ENCODE measurements around the gene VAPA.

VAPA gene

DNA sequence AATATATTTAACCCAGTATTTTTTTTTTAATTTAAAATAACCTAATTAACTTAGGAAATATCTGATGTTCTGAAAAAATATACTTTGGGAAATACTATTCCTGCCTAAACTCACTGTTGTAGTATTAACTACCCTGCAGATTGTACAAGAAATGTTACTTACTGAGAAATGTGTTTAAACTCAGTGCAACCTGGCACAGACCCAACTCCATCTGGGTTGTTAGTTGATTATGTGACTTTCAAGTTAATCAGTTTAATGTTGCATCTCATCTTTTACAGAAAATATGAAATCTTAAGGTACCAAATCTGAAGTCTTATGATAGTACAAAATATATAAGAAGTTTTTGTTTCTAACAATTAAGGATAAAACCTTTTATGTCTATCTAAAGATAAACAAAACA, 27.3 kb downstream of the VAPA start:
- no peak for DNase-seq (ENCODE audit: low read depth, low spot score)

DNA sequence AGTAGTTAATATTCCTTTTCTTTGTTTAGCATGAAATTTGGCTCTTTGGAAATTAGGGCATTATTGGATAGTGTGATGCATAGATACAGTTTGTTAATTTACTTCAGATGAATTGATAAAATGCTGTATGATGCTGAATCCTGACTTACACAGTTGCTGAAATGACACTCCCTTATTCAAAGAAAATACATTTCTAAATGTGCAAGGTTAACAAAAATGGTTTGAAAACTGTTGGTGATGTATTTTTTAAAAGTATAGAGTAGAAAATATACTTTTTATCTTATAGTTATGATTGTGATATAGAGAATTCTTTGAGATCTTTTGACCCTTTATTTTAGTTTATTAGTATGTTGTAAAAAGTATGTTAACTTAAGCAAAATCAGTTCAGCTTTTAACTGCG, 27.8 kb downstream of the VAPA start:
- DNase-seq (ENCODE audit: low read depth, low spot score) = no peak

DNA sequence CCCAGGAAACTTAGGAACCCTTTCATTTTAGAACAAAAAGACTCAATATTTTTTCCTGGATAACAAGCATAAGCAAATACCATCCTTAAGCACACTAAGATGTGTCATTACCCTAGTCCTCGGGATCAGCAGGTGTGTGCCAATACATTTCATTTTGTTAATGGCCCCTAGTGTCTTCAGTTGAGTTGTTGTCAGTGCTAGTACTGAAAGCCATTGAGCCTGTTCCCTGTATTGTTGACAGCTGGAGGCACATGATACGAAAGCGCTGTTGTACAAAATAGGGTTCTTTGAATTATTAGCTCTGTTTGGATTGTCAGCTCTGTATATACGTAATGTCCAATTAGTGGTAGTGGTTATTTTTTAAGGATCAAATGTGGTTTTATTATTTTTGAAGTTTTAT, 29.5 kb downstream of the VAPA start:
- DNase-seq (ENCODE audit: low read depth, low spot score) = no peak

DNA sequence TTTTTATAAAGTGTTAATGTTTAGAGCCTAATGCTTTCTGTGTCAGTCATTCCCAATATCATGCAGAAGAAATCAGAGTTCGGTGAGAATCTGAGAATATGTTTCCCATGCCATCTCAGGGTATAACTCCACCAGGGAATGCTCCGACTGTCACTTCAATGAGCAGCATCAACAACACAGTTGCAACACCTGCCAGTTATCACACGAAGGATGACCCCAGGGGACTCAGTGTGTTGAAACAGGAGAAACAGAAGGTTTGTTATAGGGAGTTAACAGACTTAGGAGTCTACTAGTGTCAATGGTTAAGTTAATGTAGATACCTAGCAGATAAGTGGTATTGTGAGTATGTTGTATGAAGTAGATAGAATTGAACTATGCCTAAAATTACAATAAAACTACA, 31.0 kb downstream of the VAPA start:
- DNase-seq (ENCODE audit: low read depth, low spot score) = no peak

DNA sequence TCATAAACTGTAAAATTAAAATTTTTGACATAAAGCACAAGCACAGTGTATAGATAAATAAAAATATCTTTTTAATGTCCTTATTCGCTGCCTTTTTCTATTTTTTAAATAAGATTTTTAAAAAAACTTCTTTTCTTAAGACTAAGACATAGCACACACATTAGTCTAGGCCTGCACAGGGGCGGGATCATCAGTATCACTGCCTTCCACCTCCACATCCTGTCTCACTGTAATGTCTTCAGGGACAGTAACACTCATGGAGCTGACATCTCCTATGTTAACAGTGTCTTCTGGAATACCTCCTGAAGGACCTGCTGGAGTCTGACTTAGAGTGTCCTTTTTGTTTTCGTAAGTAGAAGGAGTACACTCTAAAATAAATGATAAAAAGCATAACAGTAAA, 33.0 kb downstream of the VAPA start:
- DNase-seq (ENCODE audit: low read depth, low spot score) = no peak

DNA sequence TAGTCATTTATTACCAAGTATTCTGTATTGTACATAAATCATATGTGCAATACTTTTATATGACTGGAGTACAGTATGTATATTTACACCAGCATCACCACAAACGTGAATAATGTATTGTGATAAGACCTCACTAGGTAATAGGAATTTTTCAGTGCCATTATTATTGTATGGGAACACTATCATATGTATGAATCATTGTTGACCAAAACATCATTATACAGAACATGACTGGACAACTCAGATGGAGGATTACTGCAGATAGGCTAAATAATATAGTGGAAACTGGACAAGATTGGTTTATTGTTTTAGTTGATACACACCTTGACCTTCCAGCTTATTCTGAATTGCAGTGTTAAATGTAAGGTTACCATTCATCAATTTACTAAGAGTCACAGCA, 33.4 kb downstream of the VAPA start:
- no peak for DNase-seq (ENCODE audit: low read depth, low spot score)

DNA sequence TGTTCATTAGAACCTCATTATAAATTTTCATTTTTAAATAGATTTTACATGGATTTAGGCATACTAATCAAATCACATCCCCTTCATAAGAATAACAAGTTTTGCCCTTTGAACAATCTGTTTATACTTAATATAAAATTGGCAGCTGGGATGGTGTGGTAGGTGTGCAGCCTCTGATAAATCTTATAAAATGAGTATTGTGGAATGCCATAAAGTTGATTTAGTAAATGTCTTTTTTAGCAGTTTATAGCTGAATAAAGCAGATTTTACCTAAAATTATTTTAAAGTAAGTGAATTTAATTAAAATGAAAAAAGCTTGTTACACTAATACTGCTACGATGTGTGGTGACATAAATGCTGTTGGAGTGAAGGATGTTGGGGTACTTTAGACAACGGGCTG, 35.5 kb downstream of the VAPA start:
- DNase-seq (ENCODE audit: low read depth, low spot score) = no peak

DNA sequence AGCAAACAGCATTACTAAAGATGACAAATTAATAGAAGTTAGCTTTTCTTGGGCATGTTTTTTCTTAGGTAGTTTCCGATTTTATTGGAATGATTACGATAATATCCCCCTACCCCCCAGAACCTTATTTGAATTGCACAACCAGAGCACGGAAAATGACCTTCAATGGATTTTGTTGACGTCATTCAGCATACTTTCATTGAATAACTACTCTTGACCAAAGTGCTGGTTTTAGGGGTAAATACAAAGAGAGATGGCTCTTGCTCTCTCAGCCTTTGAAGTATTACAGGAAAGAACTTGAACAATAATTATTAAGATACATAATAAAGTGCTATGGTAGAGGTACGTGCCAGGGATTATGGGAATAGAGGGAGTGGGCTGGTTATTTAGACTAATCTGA, 36.0 kb downstream of the VAPA start:
- DNase-seq (ENCODE audit: low read depth, low spot score) = no peak

DNA sequence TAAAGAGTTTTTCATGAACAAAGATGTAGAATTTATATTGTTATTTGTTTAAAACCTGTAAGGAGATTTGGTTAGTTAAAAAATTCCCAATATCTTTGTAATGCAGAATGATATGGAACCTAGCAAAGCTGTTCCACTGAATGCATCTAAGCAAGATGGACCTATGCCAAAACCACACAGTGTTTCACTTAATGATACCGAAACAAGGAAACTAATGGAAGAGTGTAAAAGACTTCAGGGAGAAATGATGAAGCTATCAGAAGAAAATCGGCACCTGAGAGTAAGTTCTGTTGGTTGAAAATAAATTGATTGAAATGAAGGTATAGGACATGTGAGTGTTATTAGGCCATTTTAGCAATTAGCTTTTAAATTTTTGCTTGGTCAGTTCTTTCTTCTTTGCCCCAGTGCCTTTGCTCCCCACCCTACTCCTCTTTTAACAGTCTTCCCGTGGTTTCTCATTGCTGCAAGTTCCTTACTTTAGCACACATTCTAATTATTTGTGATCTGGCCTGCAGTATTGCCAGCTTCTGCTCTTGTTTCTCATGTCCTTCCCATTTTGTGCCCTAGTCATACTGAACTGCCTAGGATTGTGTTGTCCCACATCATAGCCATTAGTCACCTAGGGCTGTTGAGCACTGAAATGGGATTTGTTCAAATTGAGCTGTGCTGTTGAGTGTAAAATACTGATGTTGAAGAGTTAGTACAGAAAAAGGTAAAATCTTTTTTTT, 36.6 kb downstream of the VAPA start:
- no peak for DNase-seq (ENCODE audit: low read depth, low spot score)

DNA sequence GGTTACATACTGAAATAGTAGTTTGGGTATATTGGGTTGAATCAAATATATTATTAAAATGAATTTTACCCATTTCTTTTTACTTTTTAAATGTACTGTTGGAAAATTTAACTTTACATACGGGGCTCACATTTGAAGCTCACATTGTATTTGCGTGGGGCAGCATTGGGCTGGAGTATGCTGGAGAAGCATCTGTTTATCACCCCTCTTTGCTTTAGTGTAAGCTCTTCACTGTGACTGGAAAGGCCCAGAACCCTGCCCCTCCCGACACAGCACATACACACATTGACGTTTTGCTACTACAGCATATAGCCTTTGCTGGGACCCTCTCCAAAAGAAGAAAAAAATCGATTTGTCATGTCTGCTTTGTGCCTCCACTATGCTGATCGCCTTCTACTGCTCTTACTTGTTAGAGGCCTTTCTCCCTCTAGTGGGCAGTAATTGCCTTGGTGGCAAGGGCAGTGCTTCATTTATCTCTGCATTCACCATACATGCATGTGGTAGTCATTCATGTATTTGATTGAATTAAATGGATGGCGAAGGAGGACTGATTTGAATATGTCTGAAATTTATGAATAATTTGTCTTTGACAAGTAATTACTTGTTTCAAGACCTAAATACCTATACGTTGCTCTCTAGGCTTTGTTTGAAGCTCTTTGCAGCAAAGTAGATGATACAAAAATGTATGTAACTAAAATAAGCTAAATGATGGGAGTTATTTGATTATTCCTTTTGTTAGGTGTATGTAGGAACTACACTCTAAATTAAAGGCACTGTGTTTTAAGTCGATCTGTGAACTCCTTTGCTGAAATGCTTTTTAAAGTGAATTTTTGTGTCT, 37.4 kb downstream of the VAPA start:
- peak; percentile 39 for DNase-seq (ENCODE audit: low read depth, low spot score)

DNA sequence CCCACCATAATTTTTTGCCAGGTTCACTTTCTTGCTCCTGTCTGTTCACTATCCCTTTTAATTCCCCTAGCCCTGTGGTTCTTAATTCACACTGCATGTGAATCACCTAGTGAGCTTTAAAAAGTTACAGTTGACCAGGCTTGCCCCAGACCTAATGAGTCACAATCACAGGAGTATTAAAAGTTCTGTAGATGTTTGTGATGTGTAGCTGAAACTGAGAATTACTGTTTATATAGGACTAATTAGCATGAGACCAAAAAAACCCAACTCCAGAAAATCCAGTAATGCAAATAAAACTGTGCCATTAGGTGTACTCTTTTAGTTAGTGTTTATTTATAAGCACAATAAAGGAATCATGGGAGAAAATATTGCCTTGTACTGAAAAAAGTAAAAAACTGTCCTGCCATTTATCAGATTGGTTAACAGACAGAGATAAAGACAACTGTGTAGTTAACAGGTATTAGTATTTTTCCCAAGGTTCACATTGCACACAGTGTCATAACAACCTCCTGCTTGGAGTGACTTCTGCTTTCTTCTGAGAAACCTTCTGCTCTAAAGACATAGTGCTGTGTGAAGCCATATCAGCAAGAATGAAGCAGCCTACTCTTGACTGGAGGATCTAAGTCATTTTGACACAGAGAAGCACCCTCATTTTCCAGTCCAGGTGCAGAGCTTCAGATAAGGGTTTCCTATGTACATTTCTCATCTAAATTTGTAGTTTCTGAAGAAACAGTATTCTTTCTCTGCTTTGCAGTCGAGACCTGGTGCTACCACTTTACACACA, 39.0 kb downstream of the VAPA start:
- no peak for DNase-seq (ENCODE audit: low read depth, low spot score)

DNA sequence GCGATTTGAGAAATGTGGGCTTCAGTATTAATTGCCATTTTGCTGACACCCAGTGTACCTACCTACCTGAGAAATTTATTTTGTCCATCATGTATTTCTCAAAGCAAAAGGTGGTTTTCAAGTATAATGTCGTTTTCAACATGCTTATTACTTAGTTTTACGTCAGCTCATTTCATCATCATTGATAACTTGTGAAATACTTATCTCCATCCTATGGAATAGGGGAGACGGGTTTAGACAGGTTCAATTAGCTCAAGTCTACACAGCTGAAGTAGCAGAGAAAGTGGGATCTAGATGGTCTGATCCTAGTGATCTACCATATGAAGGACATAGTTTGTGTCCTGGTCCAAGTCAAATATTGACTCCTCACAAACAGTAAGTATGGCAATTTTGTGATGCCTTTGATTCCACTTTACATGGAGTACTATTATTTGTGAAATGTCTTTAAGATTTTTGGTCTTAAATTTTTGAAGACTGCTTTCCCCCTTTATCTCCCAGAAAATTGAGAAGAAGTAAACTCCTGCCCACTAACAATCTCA, 45.1 kb downstream of the VAPA start:
- DNase-seq (ENCODE audit: low read depth, low spot score) = no peak

DNA sequence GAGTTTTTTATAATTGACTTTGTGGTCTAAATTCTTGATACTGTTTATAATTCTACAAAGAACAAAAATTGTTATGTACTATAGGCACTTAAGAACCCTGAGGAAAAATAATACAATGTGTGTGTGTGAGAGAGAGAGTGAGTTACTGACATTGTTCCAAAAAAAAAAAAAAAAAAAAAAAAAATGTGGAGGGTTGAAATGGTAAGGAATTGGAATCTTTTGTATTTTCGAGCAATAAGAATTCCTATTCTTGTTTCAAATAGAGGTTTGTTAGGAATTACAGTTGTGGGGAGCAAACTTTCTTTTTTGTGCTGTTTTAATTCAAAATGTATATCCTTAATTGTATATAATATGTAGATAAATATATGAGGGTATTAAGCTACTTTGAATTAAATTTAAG, 45.7 kb downstream of the VAPA start:
- no peak for DNase-seq (ENCODE audit: low read depth, low spot score)

DNA sequence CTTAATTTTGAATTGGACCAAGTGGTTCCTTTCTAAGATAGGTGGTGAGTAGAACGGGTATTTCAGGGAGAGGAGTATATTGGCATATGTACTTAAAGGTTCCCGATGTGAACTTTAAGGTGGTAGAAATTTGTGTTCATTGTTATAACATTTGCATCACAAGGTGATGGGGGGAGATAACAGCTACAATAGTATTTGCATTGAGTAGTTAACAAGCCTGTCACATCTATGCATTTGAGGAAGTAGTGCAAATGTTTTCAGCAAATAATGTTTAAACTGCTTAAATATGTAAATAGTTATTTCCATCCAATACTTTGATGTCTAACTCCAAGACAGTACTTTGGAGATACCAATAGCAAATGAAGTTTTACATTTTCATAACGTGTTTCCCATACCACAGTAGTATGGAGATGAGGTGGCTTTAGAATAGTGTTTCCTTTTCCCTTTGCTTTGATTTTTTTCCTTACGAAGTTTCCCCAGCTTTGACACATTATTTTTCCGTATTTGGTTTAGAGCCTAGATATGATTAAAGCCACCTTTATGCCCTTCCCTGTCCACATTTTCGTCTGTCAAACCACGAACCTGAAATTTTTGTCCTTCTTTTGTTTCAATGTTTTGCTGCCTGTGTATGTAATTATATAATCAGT, 46.6 kb downstream of the VAPA start:
- DNase-seq (ENCODE audit: low read depth, low spot score) = no peak

DNA sequence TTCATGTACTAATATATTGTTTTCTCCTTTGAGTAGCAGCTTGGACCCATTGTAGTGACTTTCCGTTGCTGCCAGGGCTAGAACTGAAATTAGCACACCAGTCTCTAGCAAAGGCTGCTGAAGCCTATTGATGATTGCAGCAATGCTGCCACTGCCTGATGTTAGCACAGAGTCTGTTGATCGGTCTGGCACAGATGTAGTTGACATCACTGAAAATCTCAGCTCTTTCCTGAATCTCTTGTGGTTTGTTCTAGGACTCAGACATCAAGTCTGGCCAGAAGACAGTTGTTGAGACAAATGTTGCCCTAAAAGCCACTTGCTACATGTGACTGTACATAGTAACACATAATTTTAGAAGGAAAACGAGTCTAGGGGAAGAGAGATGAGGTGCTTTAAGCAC, 47.2 kb downstream of the VAPA start:
- no peak for DNase-seq (ENCODE audit: low read depth, low spot score)

DNA sequence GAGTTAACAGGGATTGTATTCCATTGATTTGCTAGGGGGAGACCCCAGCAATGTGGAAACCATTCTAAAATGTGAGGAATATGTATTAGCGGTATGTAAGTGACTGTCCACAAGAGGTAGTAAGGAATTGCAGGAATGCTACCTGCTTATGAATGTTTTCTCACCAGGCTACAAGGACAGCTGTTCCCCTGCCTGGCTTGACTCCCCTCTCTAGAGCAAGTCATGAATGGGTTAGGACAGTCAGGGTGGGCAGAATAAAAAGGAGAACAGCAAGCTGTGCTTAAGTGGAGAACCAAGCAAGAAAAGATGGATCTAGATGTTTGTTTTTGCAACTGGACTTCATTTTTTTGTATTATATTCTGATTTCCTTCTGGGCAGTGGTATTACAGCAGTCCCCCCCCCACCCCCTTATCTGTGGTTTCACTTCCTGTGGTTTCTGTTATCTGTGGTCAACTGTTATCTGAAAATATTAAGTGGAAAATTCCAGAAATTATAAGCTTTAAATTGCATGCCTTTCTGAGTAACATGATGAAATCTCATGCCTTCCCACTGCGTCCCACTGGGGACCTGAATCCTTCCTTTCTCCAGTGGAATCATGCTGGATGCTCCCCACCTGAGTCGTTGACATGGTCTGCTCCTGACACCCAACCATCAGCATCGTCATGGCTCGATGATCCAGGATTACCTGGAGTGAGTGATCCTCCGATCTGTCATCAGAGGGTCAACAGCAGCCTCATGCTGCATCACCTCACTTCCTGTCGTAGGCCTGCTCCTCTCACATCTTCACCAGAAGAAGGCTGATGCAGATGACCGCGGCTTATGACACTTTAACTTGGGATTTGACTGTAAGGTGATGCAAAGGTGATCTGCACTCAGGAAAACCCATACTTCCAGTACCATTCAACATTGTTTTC, 52.2 kb downstream of the VAPA start:
- DNase-seq (ENCODE audit: low read depth, low spot score) = no peak

DNA sequence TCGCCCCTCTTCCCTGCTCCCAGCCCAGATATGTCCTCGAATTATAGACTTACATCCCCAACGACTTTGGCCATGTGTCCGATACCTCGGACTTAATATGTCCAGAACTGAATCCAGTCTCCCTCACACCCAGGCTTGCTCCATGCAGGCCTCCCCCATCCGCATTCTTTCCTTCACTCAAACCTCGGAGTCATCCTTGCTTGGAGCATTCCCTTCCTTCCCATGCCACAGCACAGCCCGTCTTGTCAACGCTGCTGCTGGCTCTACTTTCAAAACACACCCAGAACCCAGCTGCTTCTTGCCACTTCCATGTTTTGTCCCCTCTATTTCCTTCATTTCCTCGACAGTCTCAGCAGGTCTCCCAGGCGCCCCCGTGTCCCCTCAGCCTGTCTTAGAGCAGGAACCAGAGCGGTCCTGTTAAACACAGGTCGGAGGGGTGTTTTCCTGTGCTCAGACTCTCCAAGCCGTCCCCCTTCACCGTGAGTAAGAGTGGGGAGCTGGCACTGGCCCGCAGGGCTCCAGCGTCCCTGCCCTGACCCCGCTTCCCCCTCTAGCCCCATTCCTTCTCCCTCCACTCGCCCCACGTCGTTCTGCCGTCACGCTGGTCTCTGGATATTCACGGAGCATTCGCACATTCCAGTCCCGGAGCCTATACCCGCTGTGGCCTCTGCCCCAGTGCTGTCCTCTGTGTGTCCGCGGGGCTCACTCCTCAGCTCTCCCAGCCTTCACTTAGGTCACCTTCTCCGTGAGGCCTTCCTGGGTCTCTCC, 54.4 kb downstream of the VAPA start:
- no peak for DNase-seq (ENCODE audit: low read depth, low spot score)

DNA sequence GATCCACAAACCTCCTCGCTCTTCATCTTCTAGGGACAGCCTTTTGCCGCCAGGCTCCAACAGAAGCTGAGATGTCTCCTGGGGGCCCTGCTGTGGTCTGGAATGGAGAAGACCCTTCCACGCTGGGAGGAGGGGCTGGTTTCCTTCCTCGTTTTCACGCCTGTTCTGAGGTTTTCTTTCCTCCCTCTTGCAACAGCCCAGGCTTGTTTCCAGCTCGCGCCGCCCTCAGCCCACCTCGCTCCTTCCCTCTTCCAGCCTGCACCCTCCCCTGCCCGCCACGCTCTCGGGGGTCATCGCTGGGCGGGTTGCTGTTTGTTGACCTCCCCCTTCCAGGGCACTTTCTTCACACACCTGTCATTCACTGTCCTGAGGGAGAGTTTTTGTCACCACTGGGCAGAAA, 55.4 kb downstream of the VAPA start:
- DNase-seq (ENCODE audit: low read depth, low spot score) = no peak

DNA sequence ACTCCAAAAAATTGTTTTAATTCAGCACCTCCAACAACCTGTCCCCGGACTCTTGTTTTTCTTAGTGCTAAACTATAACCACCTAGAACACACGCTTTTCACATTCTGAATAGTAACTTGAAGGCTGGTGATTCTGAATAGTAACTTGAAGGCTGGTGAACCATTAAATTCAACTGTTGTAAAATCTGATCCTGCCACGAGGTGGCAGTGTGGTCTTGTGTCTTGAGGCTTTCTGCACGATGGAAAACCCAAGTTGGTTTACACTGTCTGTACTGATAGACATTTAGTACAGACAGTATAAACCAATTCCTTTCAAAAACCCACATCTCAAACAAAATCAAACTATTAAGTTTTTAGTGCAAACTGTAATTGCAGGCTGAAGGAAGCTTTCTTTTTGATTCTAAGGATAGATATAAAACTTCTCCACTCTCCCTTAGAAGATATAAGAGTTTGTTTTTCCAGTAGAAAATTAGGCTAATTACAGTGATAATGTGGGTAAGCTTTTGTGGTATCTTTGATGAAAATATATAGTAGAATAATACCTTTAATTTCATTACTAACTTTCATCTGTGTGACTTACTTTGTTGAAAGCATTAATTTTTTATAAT, 57.6 kb downstream of the VAPA start:
- peak; percentile 79 for DNase-seq (ENCODE audit: low read depth, low spot score)
